Spleen (tissue), 13 donors: ENCODE results near the gene DRAM1. TPM values are rescaled to one million over a fixed set of nuclear protein-coding genes. Genes with fewer than 3 reads are reported as not detected.
A peak's percentile ranks its signal among the peaks of the same experiment; 100 is the strongest.

Experiments used
- DNase-seq: peaks from one replicate; pipeline ENCODE4 v3.0.0-alpha.2; 2020
- H3K27ac ChIP-seq, 8 donors: fragments of 200-600 bp; sonication (generic) in 7 of 8; 1 replicate in 4 of 8; 2 replicates in 4 of 8; pipeline versions ENCODE4 v1.5.0 to v1.8.0; 2016 to 2021; ENCODE audit warnings: inconsistent platforms in 4 of 8, mild to moderate bottlenecking in 4 of 8, moderate library complexity in 1 of 8
- H3K27me3 ChIP-seq, 7 donors: fragments of 200-600 bp; sonication (generic) in 6 of 7; replicated peaks in 1 of 7; 1 replicate in 4 of 7; 2 replicates in 3 of 7; pipeline versions ENCODE4 v1.5.0 to v1.8.0; 2016 to 2021; ENCODE audit warnings: inconsistent platforms in 3 of 7, mild to moderate bottlenecking in 1 of 7
- H3K36me3 ChIP-seq, 6 donors: fragments of 200-600 bp; sonication (generic) in 5 of 6; 1 replicate in 4 of 6; 2 replicates in 2 of 6; pipeline versions ENCODE4 v1.5.0 to v1.8.0; 2016 to 2021; ENCODE audit warnings: inconsistent platforms in 2 of 6
- H3K4me1 ChIP-seq, 6 donors: fragments of 200-600 bp; sonication (generic) in 5 of 6; 1 replicate in 3 of 6; 2 replicates in 3 of 6; pipeline versions ENCODE4 v1.5.0 to v1.8.0; 2016 to 2021; ENCODE audit warnings: inconsistent platforms in 3 of 6
- H3K4me3 ChIP-seq, 8 donors: fragments of 200-600 bp; sonication (generic) in 7 of 8; 1 replicate in 4 of 8; 2 replicates in 4 of 8; pipeline versions ENCODE4 v1.5.0 to v1.8.0; 2016 to 2021; ENCODE audit warnings: inconsistent platforms in 4 of 8, mild to moderate bottlenecking in 4 of 8, moderate library complexity in 2 of 8
- H3K9me3 ChIP-seq, 8 donors: fragments of 200-600 bp; sonication (generic) in 7 of 8; 1 replicate in 4 of 8; 2 replicates in 4 of 8; pipeline versions ENCODE4 v1.5.0 to v1.8.0; 2016 to 2021; ENCODE audit warnings: inconsistent platforms in 4 of 8
- POLR2A ChIP-seq, 3 donors: fragments of 450-650 bp; IDR thresholded peaks; one replicate each; pipeline ENCODE4 v1.5.1; 2017; ENCODE audit warnings: antibody characterized with exemption in 3 of 3, mild to moderate bottlenecking in 1 of 3
- POLR2AphosphoS5 ChIP-seq, 3 donors: sonication (generic); formaldehyde crosslinking; IDR thresholded peaks; one replicate each; pipeline ENCODE4 v1.5.1; 2017; ENCODE audit warnings: antibody characterized with exemption in 3 of 3
- WGBS, 5 donors: extraction: QIAGEN DNeasy Blood & Tissue Kit in 3 of 5; methylation state at CpG; one replicate each; pipeline versions ENCODE4 v1.1.5 to v1.1.7; 2013 to 2018; 5-methylcytosine and 5-hydroxymethylcytosine counted together
- intact Hi-C: fragments of 100-400 bp; cut with DNase I; formaldehyde crosslinking; loops from one replicate; pipeline ENCODE4 v1.15.0; 2023; ENCODE audit warnings: low total_unique reads
- long read RNA-seq, 2 donors: transcript quantifications; one replicate each; lab custom pipeline, GENCODE V29; 2026
- polyA plus RNA-seq, 3 donors: library from polyadenylated mRNA; stranded (reverse); fragments of 200-250 nt; gene quantifications; one replicate each; pipeline ENCODE4 v1.2.1, GENCODE V29; 2013
- total RNA-seq, 7 donors: library from RNA; depleted of rRNA in 3 of 7; stranded (reverse); fragments of >200 nt in 3 of 7; fragmentation: NEBNext Ultra II Directional in 4 of 7; extraction: Animal tissue kit (Norgen Biotek cat#: 25700) in 4 of 7; gene quantifications; one replicate each; pipeline versions ENCODE4 v1.1.0 to v1.2.1, GENCODE V29; 2016 to 2021
- TF ChIP-seq, protein P1 (sequence below), 11 experiments: fragments of 200-600 bp in 7 of 11; fragments of 450-650 bp in 4 of 11; sonication (generic) in 4 of 11; IDR thresholded peaks in 8 of 11; conservative IDR thresholded peaks in 3 of 11; 1 replicate in 7 of 11; 2 replicates in 4 of 11; pipeline versions ENCODE4 v1.4.0 to v1.8.0; 2016 to 2021; ENCODE audit warnings: antibody characterized with exemption in 11 of 11, inconsistent platforms in 4 of 11, mild to moderate bottlenecking in 1 of 11
- donor health status: healthy with polysubstance abuse.
- donor health status: DM: no; HTN: no; CAD: no; lungs with moderate emphysema.
- donor health status: DM: no; HTN: no; CAD: no.
- donor health status: Bipolar disorder and iron deficiency.
- donor health status: healthy.
- donor health status: DM: no; HTN: no; CAD: no.
- donor health status: DM: yes; HTN: yes; CAD: no.

DRAM1 gene
- total RNA-seq (10 to 100 TPM; 12.4 to 43.1 (median 19.6) TPM), polyA plus RNA-seq (10 to 100 TPM in 2 of 3 donors, 1 to 10 TPM in 1; 8.4 to 15.5 (median 10.8) TPM)
- long read RNA-seq, donor 1, partial matches to known transcripts, result 39 of 47 reads
- long read RNA-seq, donor 1, other reads (novel, unspliced or antisense), result 5 of 47 reads
- long read RNA-seq, donor 2, partial matches to known transcripts, result 0 of 4 reads
- long read RNA-seq, donor 2, other reads (novel, unspliced or antisense), result 0 of 4 reads

DNA sequence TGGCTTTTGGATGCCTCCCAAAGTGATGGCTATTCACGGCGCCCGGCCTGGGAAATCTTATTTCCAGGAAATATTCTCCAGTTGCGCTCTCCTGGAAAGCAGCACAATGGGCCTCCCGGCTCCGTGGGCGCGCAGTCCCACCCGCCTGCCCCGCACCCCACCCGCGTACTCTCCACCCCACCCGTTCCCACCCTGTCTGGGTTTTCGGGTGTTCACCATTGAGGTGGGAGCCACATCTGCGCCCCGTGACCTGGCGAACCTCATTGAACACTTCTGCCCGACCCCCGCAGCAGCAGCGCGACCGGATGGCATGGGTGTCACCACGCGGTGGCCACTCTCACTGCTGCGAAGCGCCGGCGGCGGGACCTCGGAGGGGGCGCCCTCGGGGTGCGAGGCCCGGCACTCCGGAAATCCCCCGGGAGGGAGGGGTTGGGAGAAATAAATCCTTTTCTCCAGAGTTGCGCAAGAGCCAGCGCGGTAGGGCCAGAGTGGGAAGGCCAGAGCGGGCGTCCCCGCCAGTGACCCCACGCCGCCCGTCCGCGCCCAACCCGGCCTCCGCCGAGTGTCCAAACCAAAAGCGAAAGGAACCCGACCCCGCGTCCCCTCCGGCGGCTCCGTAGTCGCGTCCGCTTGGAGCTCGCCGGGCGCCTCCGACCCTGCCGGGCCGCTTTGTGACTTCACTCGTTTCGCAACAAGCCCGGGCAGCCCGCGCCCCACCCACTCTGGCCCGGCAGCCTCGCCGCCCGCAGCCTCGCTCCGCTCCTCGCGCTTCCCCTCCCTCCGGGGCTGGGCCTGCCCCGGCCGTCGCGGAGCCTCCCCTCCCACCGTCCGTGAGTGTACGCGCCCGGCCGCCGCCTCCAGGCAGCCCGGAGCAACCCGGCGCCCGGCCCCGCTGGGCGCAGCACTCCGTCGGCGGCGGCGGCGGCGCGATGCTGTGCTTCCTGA, at the start of gene DRAM1:
Gene DRAM1 (plus strand): TSS at position 720 of the 945 bp plus-strand sequence. CDS start 210 bp downstream, at position 930.
- Histone ChIP-seq H3K36me3 (peaks cover 0 to 7% (median 0%) of the 10 kb centered on the region in 6 donors), H3K4me3 (peak within 1 kb of the TSS; percentile 50 to 93 (median 72)), H3K27ac (peak within 1 kb of the TSS; percentile 93 to 99 (median 98)), H3K9me3 (no peaks in the 10 kb centered on the region), H3K27me3 (no peaks in the 10 kb centered on the region), H3K4me1 (peaks cover 0 to 70% (median 33%) of the 10 kb centered on the region in 6 donors)
- intact Hi-C loops, result no loop called here
- 1 to 2% (median 2%) methylated on average over 41 to 105 of the region's 105 CpGs for WGBS, 5 donors
- peak; percentile 87 to 94 (median 90) for TF ChIP-seq POLR2AphosphoS5 (IDR thresholded peaks at IDR 0.05)
- TF ChIP-seq POLR2A (IDR thresholded peaks at IDR 0.05), result peak; percentile 13 to 84 (median 40)
- TF ChIP-seq, protein P1, sequence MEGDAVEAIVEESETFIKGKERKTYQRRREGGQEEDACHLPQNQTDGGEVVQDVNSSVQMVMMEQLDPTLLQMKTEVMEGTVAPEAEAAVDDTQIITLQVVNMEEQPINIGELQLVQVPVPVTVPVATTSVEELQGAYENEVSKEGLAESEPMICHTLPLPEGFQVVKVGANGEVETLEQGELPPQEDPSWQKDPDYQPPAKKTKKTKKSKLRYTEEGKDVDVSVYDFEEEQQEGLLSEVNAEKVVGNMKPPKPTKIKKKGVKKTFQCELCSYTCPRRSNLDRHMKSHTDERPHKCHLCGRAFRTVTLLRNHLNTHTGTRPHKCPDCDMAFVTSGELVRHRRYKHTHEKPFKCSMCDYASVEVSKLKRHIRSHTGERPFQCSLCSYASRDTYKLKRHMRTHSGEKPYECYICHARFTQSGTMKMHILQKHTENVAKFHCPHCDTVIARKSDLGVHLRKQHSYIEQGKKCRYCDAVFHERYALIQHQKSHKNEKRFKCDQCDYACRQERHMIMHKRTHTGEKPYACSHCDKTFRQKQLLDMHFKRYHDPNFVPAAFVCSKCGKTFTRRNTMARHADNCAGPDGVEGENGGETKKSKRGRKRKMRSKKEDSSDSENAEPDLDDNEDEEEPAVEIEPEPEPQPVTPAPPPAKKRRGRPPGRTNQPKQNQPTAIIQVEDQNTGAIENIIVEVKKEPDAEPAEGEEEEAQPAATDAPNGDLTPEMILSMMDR (IDR thresholded peaks at IDR 0.05 in 8 of 11, conservative IDR thresholded peaks at IDR 0.05 in 3 of 11), result peak in 6 of 11 experiments; percentile 9 to 28 (median 22)
- peak; percentile 98 for DNase-seq

DNA sequence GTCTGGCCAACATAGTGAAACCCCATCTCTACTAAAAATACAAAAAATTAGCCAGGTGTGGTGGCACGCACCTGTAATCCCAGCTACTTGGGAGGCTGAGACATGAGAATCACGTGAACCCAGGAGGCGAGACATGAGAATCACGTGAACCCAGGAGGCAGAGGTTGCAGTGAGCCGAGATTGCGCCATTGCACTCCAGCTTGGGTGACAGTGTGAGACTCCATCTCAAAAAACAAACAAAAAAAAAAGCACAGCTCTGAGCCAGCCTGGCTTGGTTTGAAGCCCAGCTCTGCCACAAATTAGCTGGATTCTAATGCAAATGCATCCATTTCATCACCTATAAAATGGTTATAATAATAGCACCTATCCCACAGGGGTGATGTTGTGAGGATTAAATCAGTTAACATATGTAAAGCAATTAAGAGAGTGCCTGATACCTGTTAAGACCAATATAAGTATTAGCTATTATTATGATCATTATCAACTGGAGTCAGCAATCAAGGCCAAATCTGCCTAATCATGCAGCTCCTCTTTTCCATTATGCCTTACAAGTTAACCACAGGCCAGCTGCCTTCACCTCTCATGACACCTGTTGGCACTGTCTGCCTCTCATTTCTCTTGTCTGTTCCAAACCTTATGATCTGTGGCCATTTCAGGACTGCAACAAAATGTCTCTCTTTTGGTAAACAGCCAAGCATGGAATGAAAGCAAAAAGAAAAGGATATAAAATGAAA, 48.8 kb upstream of the DRAM1 start:
- Histone ChIP-seq H3K4me1 (peaks cover 6 to 77% (median 57%) of the 10 kb centered on the region in 6 donors), H3K27me3 (no peaks in the 10 kb centered on the region), H3K4me3 (peak overlapping the region in 2 of 8 donors; percentile 84 to 89), H3K27ac (peak overlapping the region in 3 of 8 donors; percentile 4 to 91 (median 15)), H3K36me3 (no peaks in the 10 kb centered on the region), H3K9me3 (no peaks in the 10 kb centered on the region)
- no peak for DNase-seq
- 83 to 93% (median 90%) methylated on average over 6 of the region's 6 CpGs for WGBS, 5 donors
- TF ChIP-seq POLR2AphosphoS5 (IDR thresholded peaks at IDR 0.05), result no peak
- TF ChIP-seq, protein P1 (IDR thresholded peaks at IDR 0.05 in 8 of 11, conservative IDR thresholded peaks at IDR 0.05 in 3 of 11), result no peak
- TF ChIP-seq POLR2A (IDR thresholded peaks at IDR 0.05), result no peak
- intact Hi-C loops, result loop anchor here (5.0 kb wide), 1 partner anchor 51 kb away; no protein-coding TSS in a partner anchor

GRCh38 chr12:101829639-101830366, 47.6 kb upstream of the DRAM1 start:
- Histone ChIP-seq H3K4me1 (peaks cover 6 to 65% (median 45%) of the 10 kb centered on the region in 6 donors), H3K36me3 (no peaks in the 10 kb centered on the region), H3K9me3 (no peaks in the 10 kb centered on the region), H3K27ac (peak overlapping the region; percentile 73 to 94 (median 90)), H3K27me3 (no peaks in the 10 kb centered on the region), H3K4me3 (peak overlapping the region; percentile 47 to 89 (median 70))
- intact Hi-C loops, result loop anchor here (5.0 kb wide), 1 partner anchor 53 kb away; no protein-coding TSS in a partner anchor
- no peak for DNase-seq
- TF ChIP-seq, protein P1 (IDR thresholded peaks at IDR 0.05 in 8 of 11, conservative IDR thresholded peaks at IDR 0.05 in 3 of 11), result no peak
- TF ChIP-seq POLR2AphosphoS5 (IDR thresholded peaks at IDR 0.05) (no peak), POLR2A (IDR thresholded peaks at IDR 0.05) (no peak)
- 7 to 9% (median 7%) methylated on average over 11 of the region's 11 CpGs for WGBS, 5 donors
